Measurements from ENCODE around the gene PZP. TPM values are rescaled to one million over a fixed set of nuclear protein-coding genes. Genes with fewer than 3 reads are reported as not detected.

PZP gene
- total and polyA plus RNA-seq, 11 donors = 0.08 to 1.1 (median 0.52) TPM; not detected in 1

DNA sequence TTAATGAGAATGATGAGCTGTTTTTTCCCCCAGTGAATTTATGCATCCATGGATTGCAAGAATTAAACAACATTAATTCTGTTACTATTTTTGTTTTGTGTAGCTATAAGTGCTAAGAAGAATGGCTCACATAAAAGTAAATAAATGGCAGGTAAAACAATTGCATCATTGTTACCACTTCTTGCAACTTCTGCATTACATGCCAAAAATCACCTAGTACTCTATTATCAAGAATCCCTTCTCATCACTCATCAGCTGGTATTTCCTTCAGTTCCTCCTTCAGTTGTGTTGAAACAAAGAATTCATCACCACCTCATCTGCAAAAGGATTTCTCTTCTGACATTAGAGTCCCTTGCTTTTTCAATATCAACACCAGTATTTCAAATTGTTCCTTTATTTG lies 93.2 kb downstream of the PZP start:
- ATAC-seq = no peak

DNA sequence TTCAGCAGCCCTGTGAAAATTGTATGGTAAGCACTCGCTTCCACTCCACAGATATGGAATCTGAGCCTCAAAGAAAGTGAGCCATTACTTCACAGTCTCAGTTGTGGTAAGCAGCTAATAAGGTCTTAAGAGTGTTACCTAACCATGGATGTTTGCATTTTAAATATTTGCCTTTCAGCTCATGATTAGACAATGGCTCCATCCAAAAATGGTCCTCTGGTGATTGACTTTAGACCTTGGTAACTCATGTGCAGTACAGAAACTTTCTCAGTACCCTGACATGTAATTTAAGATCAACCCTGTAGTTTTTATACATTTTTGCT lies 94.2 kb downstream of the PZP start:
- Histone ChIP-seq H3K36me3 (peaks cover 0 to 47% (median 44%) of the 10 kb centered on the region in 9 donors), H3K4me3 (peak overlapping the region; percentile 15 to 71 (median 64)), H3K27ac (peak overlapping the region in 11 of 12 donors; percentile 23 to 90 (median 77)), H3K4me1 (peaks cover 5 to 79% (median 40%) of the 10 kb centered on the region in 12 donors), H3K27me3 (no peaks in the 10 kb centered on the region), H3K9me3 (no peaks in the 10 kb centered on the region)
- ATAC-seq (no peak), DNase-seq (no peak)
- TF ChIP-seq, protein P1, sequence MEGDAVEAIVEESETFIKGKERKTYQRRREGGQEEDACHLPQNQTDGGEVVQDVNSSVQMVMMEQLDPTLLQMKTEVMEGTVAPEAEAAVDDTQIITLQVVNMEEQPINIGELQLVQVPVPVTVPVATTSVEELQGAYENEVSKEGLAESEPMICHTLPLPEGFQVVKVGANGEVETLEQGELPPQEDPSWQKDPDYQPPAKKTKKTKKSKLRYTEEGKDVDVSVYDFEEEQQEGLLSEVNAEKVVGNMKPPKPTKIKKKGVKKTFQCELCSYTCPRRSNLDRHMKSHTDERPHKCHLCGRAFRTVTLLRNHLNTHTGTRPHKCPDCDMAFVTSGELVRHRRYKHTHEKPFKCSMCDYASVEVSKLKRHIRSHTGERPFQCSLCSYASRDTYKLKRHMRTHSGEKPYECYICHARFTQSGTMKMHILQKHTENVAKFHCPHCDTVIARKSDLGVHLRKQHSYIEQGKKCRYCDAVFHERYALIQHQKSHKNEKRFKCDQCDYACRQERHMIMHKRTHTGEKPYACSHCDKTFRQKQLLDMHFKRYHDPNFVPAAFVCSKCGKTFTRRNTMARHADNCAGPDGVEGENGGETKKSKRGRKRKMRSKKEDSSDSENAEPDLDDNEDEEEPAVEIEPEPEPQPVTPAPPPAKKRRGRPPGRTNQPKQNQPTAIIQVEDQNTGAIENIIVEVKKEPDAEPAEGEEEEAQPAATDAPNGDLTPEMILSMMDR (IDR thresholded peaks at IDR 0.05) = no peak
- TF ChIP-seq POLR2A (IDR thresholded peaks at IDR 0.05) = no peak
- WGBS, 4 donors = 48 to 76% (median 64%) methylated on average over 1 of the region's 1 CpG
- intact Hi-C loops (cut with DNase I) = loop anchor here in 4 of 10 donors (2.0 to 10.0 kb wide), 4 partner anchors 42 to 131 kb away; no protein-coding TSS in a partner anchor

More for the DNA sequence above, 93.2 kb downstream of the PZP start:
- peaks cover 5 to 81% (median 36%) of the 10 kb centered on the region in 12 donors for H3K4me1 ChIP-seq
- no peak for TF ChIP-seq POLR2A (IDR thresholded peaks at IDR 0.05)
- TF ChIP-seq, protein P1 (IDR thresholded peaks at IDR 0.05) = no peak
- H3K27me3 ChIP-seq = no peaks in the 10 kb centered on the region
- peak overlapping the region; percentile 15 to 71 (median 64) for H3K4me3 ChIP-seq
- intact Hi-C loops (cut with DNase I) = loop anchor here in 7 of 10 donors (2.0 to 10.0 kb wide), 9 partner anchors 43 to 167 kb away; no protein-coding TSS in a partner anchor
- peaks cover 0 to 37% (median 34%) of the 10 kb centered on the region in 9 donors for H3K36me3 ChIP-seq
- no peak for DNase-seq
- peak overlapping the region; percentile 73 to 90 (median 83) for H3K27ac ChIP-seq
- H3K9me3 ChIP-seq = no peaks in the 10 kb centered on the region

DNA sequence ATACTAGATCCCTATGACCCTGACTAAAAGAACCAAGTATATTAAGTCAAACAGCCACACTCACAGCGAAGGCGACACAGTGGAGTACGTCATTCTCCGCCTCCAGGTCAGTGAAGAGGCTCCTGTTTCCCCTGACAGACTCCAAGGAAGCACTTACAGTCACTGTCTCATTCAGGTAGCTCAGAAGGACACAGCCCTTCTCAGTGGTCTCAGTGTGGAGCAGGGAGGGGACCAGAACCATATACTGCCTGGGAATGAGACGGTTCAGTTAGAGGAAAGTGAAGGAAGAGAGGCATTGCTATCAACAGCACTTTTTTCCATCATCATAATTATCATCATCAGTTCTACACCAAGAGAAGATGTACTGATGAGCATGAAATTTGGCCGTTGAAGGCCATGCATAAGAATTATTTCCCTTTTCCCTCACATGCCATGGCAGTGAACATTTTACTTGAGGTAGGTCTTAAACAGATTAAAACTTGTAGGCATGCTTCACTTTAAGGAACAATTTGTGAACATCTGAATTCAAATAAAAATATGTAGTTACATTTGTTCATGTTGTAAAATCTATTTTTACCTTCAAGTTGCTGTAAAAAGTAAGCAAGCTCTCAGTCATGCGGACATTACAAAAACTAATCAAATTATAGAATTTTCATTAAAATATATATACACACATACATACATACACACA lies 94.8 kb downstream of the PZP start:
- H3K4me1 ChIP-seq = peaks cover 8 to 74% (median 39%) of the 10 kb centered on the region in 12 donors
- H3K4me3 ChIP-seq = peak overlapping the region; percentile 15 to 71 (median 64)
- H3K27ac ChIP-seq = peak overlapping the region in 11 of 12 donors; percentile 23 to 90 (median 77)
- intact Hi-C loops (cut with DNase I) = loop anchor here in 3 of 10 donors (5.0 to 10.0 kb wide), 3 partner anchors 41 to 131 kb away; no protein-coding TSS in a partner anchor
- TF ChIP-seq, protein P1 (IDR thresholded peaks at IDR 0.05) = no peak
- TF ChIP-seq POLR2A (IDR thresholded peaks at IDR 0.05) = no peak
- no peaks in the 10 kb centered on the region for H3K27me3 ChIP-seq
- ATAC-seq (no peak), DNase-seq (no peak)
- H3K36me3 ChIP-seq = peaks cover 0 to 52% (median 49%) of the 10 kb centered on the region in 9 donors
- H3K9me3 ChIP-seq = no peaks in the 10 kb centered on the region
- 51 to 62% (median 55%) methylated on average over 7 of the region's 7 CpGs for WGBS, 4 donors

DNA sequence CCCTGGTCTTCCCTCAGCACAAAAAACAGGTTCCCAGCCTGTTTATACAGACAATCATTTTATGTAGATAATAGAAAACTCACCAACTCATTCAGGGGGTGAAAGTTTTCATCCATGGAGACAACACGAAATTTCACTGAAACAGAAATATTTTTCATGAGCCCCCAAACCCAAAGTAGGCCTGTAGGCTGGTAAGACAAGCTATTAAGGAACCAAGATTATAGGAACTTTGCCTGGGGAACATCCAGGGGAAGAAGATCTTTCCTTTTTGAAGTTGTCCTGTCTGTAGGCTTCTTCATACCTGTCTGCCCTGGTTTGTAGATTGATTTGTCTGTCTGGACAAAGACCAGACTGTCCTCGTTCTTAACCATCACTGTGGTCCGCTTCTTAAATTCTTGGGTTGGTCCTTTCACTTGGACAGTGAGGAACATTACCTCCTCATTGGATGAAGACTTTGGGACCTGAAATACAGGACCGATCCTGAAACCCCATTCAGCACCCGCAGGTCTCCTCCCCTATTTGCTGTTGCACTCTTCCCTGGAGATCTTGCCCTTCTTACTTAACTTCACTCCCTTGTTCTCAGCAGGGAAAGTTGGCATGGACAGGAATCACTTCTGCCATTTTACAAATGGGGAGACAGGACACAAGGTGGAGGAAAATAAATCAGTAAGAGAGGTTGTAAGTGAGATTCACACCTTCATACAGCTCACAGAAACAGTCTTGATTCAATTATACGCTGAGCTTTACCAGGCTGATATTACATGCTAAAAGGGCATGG lies 95.9 kb downstream of the PZP start:
- Histone ChIP-seq H3K27me3 (no peaks in the 10 kb centered on the region), H3K27ac (peak overlapping the region in 6 of 12 donors; percentile 4 to 89 (median 75)), H3K4me3 (peak overlapping the region in 10 of 12 donors; percentile 48 to 71 (median 64)), H3K9me3 (no peaks in the 10 kb centered on the region), H3K36me3 (peaks cover 0 to 63% (median 60%) of the 10 kb centered on the region in 9 donors), H3K4me1 (peaks cover 6 to 64% (median 28%) of the 10 kb centered on the region in 12 donors)
- DNase-seq (no peak), ATAC-seq (no peak)
- TF ChIP-seq, protein P1 (IDR thresholded peaks at IDR 0.05) = no peak
- TF ChIP-seq POLR2A (IDR thresholded peaks at IDR 0.05) = no peak
- WGBS, 4 donors = 75 to 90% (median 87%) methylated on average over 6 of the region's 6 CpGs
- intact Hi-C loops (cut with DNase I) = loop anchor here in 3 of 10 donors (5.0 to 10.0 kb wide), 3 partner anchors 40 to 133 kb away; no protein-coding TSS in a partner anchor
